HG02973 (cell line): ENCODE results near the gene TMEM209.
"Not testable (repeated sequence)": the region's sequence is repeated elsewhere in the genome, so short reads cannot be mapped to it uniquely, and the experiment has no call there.

Experiments
- ATAC-seq: cut with Tn5 transposase; IDR thresholded peaks from one replicate; pipeline ENCODE4 v1.9.1; 2021; ENCODE audit warnings: moderate library complexity; ENCODE audit not compliant: unreplicated experiment

Gene TMEM209

DNA sequence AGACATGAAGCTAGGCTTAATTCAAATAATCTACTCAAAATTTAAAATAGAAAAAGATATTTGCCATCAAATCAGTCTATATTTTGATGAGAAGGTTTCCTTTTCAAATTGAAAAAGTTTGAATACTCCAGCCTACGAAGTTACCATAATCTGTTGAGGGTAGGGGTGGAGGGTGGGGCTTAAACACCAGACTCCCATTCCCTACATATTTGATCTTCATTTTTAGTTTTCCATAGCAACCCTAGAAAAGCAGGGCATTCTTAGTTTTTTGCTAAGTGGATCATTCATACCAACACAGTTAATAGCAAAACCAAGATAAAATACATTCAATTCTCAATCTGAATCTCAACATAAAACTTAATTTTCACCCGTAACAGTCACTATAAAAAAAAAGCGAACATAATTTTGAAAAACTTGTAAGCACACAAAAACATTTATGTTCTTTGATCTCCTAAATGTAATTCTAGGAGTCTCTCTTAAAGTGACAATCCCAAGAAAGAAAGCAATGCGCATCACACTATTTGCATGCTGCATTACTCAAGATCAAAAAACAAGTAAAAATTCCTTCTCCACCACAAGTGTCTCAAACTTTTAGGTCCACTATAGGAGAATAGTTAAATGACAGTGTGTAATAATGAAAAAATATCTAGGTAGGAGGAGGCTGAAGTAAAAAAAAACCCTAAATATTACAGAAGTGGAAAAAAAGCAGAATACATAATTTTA is 30.8 kb downstream of the TMEM209 start:
- ATAC-seq = no peak

DNA sequence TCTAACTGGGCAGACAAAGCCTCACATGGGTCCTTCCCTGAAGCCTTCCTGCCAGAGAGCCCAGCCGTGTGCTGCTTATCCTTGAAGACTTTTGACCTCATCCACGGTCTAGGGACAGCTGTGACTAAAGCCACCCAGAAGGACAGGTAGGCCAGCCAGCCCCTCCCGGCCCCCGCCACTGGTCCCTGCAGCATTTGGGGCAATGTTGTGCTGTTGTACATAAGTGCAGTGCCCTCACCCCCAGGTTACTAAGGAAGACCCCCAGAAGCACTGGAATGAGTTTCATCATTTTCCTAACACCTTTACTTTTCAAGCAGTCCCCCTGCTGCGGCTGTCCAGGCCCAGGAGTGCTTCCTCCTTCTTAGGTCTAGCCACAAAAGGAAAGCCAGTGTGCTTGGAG is 43.0 kb downstream of the TMEM209 start:
- no peak for ATAC-seq

DNA sequence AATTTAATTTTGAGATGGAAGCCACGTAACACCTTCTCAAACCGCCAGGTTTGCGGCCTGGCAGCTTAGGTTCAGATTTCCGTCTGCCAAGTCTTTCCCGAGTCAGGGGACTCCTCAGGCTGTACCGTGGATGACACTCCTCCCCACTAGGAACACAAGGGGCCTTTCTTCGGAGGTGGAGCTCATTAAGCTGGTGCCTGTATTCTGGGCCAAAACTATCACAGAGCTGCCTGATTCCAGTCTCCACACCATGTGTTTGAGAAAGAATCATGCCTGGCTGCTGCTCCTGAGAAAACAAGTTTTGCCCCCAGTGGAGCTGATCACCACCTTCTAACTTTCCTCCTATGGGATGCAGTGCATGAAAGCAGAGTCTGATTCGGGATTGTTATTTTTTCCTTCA is 44.8 kb downstream of the TMEM209 start:
- ATAC-seq = no peak

DNA sequence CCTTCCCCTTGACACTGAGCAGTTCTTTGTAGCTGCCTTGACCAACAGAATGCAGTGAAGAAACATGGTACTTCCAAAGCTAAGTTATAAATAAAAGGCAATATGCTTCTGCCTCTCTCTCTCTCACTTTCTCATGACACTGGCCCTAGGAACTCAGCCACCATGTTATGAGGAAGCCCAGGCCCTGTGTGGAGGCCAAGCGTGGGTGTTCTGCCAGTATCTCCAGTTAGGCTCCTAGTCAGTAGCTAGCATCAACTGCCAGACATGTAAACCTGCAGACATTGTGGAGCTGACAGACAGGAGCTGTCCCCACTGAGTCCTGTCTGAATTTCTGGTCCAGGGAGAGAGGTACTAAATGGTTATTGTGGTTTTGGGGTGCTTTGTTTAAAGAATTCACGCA is 45.2 kb downstream of the TMEM209 start:
- ATAC-seq = no peak

DNA sequence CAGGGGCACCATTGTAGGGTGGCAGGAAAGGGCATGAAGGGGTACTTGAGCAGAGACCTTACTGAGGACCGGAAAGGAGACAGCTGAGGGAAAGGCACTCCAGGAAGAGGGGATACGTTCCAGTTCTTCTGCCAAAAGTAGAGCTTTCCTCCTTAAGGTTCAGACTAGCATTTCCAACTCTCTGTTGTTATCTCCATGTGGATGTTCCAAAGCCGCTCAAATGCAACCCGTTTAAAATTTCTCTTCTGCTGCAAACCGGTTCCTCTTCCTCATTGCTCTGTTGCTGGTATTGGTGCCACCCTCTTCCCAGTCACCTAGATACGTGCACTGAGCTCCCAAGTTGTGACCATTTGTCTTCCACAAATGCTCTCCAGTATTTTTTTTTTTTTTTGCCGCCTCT is 47.5 kb downstream of the TMEM209 start:
- no peak for ATAC-seq

DNA sequence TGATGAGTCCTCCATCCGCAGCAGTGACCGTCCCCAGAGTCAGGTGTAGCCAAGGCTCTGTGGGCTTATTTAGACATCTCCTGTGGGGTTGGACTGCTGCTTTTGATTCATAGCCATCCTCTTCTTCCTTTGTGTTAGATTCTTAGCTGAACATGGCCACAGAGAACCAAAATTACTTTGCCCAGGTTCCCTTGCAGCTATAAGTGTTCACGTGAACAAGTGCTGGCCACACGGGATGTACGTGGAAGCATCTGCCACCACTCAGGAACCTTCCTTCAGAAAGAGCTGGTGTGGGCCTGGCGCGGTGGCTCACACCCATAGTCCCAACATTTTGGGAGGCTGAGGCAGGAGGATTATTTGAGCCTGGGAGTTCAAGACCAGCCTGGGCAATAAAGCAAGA is 49.1 kb downstream of the TMEM209 start:
- no peak for ATAC-seq

DNA sequence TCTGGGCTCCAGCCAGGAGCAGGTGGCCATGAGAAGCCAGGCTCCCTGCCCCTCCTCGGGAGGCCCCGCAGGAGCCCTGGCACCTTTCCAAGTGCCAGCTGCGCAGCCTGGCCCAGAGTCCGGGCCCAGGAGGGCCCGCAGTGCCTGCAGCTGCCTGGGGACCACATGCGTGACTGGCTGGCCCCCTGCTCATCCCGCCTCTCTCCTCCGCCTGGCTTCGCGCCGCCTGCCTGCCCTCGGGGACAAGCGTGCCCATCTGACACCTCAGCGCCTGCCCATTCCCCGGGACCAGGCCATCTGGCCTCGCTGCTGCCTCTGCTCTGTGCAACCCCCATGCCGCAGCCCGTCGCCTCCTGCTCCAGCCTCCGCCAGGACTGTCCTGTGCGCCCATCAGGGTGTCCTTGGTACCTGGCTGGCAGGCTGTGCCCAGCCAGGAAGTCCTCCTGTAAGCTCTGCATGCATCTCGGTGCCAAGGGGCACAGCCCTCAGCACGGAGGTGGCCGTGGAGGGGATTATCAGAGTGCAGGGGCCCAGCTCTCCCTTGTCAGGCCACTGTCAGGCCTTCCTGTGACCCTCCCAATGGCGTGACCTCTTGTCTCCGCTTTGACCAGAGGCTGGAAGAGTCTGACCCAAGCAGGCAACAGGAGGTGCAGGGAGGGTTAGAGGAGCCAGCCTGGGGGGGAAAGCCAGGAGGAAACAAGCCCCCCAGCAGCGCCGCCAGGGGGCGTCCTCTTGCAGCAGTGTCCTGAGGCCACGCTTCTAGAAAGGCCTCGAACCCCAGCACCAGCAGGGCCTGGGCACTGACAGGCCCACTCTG is 50.5 kb downstream of the TMEM209 start:
- ATAC-seq = no peak

DNA sequence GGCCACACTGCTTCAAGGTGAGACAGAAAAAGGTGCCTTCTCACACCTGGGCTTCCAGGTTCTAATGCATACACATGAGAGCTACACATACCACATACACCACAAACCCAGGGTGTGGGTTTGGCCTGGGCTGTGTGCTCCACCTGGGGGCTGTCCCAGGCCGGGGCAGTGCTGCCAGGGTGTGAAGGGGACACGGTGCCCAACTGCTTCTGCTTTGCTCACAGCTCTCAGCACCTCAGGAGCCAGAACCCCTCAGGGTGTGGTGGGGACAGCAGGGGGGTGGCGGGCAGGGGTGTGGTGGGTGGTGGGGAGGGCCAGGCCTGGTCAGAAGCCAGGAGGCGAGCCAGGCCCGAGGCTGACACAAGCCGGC is 51.1 kb downstream of the TMEM209 start:
- no peak for ATAC-seq

DNA sequence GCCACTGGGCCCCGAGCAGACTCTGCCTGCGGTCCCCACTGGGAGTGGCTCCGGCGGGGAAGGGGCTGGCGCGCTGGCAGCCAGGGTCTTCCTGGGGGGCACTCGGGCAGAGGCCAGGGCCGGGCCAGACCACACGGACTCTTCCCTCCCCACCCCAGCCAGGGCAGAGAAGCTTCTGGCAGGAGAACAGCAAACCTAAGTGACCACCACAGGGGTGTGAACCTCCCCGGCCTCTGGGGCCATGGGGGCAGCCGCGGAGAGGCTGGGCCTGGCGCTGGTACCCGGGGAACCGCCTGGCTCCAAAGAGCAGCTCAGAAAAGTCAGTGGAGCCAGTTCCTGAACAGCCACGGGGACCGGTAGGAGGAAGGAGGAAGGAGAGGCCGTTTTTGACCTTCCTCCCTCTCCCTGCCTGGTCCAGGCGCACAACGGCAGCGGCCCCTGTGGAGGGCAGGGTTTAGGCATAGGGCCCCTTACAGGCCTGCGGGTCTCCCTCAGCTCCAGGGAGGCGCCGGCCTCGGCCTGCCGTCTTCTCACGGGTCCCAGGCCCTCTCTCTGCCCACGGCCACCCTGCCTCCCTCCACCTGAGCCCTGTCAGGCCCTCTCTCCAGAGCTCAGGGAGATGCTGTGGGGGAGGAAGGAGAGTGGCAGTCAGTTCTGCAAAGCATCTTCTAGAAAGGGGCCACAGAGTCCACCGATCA is 51.8 kb downstream of the TMEM209 start:
- no peak for ATAC-seq

DNA sequence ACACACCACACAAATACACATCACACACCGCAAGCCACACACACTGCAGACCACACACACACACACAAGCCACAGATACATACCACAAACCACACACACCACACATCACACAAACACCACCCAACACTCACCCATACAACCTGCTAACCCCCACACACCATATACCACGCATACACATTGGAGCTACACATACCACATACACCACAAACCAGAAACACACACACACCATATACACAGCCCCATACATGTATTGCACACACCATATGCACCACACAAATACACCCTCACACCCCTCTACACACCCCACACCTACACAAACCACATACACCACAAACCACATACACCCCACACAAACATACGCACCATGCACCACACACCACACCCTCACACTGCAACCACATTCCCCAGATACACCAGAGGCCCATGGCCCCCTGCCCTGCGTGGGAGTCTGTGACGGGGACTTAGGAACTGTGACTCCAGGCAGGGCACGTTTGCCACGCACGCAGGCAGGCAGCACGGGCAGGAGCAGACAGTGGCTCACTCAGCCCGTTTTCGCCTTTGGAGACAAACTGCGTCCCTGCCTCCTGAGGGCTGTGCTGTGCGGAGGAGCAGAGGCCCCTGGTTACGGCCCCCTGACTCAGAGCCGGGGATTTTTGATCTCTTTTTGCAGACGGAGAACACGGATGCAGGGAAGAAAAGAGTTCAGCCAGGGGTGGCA is 52.6 kb downstream of the TMEM209 start:
- no peak for ATAC-seq

DNA sequence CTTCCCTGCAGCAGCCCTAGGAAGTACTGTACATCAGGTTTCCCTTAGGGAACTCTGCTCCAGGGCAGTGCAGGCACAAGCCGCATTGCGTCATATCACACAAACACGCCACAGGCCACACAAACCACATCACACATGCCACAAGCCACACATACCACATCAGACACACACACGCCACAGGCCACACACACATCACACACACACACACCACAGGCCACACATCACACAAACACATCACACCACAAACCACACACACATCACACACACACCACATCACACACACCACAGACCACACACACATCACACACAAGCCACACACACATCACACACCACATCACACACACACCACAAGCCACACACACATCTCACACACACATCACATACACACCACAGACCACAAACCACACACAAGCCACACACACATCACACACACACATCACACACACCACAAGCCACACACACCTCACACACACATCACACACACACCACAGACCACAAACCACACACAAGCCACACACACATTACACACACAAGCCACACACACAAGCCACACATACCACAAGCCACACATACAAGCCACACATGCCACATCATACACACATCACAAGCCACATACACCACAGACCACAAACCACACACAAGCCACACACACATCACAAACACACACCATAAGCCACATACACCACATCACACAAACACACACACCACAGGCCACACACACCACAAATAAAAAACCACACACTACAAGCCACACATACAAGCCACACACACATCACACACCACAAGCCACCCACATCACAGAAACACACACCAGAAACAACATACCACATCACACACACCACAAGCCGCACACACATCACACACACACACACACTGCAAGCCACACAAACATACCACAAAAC is 53.4 kb downstream of the TMEM209 start:
- no peak for ATAC-seq

DNA sequence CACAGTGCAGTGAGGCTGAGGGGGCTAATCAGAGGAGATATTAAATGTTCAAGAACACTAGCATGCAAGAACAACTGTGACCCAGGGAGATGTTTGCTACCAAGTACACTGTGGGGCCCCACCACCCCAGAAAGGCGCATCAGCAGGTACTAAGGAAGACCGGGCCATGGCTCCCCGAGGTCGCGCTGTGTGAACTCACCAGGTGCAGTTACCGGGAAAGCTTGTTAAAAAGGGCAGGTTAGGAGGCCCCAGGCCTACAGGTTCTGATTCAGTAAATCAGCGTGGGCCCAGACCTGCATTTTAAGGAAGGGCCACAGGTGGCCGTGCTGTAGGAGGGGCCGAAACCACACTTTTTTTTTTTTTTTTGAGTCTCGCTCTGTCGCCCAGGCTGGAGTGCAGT is 54.6 kb downstream of the TMEM209 start:
- ATAC-seq = no peak

DNA sequence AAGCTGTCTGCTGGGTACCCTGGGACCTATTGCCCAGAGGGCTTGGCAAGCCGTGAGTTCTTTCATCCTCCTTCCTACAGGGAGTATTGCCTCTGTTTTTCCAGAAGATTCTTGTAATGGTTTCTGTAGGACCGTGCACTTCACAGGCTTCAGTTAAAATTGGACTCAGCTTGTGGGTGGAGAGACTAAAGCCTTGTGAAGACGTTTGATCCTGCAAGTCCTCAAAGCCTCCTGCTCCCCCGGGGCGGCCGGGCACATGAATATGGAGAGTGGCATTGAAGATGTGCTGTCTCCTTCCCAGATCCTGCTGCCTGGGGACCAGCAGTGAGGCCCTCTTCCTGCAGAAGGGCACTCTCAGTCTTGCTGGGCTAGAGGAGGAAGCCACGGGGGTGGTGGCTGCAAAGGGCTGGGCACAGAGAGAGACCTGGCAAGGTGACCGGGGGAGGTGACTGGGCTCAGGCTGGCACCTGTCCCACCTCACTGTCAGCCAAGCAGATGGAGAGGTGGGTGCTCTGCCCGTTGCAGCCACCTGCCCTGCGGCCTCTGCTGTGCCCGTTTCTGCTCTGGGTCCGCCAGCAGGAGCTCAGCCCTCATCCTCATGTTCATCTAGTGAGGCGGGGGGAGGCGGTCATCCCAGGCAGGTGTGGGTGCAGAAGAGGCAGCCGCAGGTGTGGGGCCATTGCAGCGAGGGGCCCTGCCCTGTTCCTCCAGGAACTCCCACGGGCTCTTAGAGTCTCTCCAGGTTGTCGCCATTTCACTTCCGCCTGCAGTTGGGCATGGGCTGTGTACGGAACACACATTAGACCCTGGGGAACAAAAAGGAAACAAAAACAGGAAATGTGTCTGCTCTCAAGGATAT is 55.7 kb downstream of the TMEM209 start:
- ATAC-seq = peak; percentile 49

DNA sequence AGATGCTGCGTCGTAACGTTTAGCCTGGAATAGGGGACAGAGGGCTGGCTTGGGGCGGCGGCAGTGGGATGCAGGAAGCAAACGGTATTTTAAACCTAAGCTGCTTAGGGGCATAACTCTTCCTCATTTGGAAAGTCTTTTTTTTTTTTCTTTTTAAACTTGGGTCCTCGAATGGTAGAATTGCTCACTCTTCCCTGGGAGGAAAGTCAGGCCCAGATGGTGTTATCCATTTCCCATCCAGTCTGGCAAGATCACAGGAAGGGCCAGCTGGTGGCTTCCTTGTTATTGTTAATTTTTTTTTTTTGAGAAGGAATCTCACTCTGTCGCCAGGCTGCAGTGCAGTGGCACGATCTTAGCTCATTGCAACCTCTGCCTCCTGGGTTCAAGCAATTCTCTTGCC is 56.6 kb downstream of the TMEM209 start:
- no peak for ATAC-seq

DNA sequence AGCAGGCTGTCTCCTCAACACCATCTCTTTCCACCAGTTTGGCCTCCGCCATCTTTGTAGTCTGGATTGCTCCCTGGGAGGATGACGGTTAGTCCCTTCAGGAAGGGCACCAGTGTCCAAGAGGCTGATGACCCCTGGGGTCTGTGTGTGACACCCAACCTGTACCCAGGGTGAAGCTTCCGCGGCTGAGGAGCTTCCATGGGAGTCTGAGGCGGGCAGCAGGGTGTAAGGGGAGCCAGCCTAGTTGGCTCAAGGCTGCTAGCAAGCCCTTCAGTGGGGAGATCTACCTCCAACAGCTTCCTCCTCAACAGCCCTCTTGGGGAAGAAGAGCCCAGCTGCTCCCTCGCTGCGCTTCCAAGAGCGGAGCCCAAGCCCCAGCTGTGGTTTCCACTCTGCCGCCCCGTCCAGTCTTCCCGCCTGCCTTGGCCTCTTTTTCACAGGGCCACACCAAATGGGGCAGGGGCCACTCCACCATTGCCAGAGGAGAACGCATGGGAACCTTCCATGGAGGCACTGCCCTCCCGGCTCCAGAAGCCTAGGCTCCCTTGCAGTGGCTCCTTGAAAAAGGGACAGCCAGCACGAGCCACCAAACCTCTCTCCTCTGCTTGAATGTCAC is 57.4 kb downstream of the TMEM209 start:
- ATAC-seq = no peak

DNA sequence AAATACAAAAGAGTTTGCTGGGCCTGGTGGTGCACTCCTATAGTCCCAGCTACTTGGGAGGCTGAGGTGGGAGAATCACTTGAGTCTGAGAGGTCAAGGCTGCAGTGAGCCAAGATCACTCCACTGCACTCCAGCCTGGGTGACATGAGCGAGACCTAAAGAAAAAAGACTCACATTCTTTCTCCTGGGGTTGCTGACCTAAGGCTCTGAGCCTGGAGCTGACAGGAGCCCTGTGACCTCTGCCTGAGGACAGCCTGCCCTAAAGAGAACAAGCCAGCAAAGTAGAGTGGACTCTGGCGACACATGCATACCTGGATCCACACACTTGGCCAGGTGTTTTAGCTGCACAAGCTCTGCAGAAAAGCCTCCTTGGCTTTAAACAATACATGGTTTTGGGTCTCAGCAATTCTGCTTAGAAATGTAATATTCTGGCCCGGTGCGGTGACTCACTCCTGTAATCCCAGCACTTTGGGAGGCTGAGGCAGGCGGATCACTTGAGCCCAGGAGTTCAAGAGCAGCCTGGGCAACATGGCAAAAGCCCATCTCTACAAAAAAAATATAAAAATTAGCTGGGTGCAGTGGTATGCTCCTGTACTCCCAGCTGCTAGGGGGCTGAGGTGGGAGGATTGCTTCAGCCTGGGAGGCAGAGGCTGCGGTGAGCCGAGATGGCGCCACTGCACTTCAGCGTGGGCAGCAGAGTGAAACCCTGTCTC is 58.4 kb downstream of the TMEM209 start:
- no peak for ATAC-seq

DNA sequence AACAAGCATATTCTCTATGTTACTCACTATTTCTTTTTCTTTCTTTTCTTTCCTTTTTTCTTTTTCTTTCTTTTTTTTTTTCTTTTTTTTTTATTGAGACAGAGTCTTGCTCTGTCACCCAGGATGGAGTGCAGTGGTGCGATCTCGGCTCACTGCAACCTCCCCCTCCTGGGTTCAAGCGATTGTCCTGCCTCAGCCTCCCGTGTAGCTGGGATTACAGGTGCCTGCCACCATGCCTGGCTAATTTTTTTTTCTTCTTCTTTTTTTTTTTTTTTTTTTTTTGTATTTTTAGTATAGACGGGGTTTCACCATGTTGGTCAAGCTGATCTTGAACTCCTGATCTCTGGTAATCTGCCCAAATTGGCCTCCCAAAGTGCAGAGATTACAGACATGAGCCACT is 59.1 kb downstream of the TMEM209 start:
- not testable (repeated sequence) for ATAC-seq

DNA sequence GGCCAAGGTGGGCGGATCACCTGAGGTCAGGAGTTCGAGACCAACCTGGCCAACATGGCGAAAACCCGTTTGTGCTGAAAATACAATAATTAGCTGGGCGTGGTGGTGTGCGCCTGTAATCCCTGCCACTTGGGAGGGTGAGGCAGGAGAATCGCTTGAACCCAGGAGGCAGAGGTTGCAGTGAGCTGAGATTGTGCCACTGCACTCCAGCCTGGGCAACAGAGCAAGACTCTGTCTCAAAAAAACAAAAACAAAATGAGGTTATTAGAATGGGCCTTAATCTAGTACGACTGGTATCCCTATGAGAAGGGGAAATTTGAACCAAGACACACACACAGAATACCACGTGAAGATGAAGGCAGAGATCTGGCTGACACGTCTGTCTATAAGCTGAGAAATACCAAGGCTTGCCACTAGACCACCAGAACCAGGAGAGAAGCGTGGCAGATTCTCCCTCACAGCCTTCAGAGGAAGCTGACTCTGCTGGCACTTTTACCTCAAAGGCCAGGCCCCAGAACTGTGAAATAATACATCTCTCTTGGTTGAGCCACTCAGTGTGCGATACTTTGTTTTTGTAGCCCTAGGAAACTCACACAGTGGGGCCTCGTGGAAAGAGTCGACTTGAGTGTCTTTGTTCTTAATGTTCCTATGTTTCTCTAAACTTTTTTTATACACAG is 59.6 kb downstream of the TMEM209 start:
- ATAC-seq = no peak
